ENCODE data around the gene RBM25.
A peak's percentile ranks its signal among the peaks of the same experiment; 100 is the strongest.
"Not testable (repeated sequence)": the region's sequence is repeated elsewhere in the genome, so short reads cannot be mapped to it uniquely, and the experiment has no call there.

The RBM25 gene

GRCh38 chr14:73058224-73058921 is at the start of gene RBM25:
RBM25 (plus strand) TSS chr14:73058534; CDS start chr14:73071642, 13,108 bp downstream.
- peak; percentile 97 for DNase-seq (ENCODE audit: low spot score)

GRCh38 chr14:73011189-73011588 is 47.1 kb upstream of the RBM25 start:
- DNase-seq (ENCODE audit: low spot score): not testable (repeated sequence)

- DNase-seq (ENCODE audit: low spot score): peak; percentile 6
Observed at GRCh38 chr14:73014105-73014504, 44.2 kb upstream of the RBM25 start.

GRCh38 chr14:73015552-73015951 is 42.8 kb upstream of the RBM25 start:
- DNase-seq (ENCODE audit: low spot score): not testable (repeated sequence)

- DNase-seq (ENCODE audit: low spot score): not testable (repeated sequence)
Observed at GRCh38 chr14:73016011-73016410, 42.3 kb upstream of the RBM25 start.

GRCh38 chr14:73022051-73022450 is 36.3 kb upstream of the RBM25 start:
- DNase-seq (ENCODE audit: low spot score): no peak

- DNase-seq (ENCODE audit: low spot score): peak; percentile 49
Observed at GRCh38 chr14:73025544-73025943, 32.8 kb upstream of the RBM25 start.

- peak; percentile 63 for DNase-seq (ENCODE audit: low spot score)
Observed at GRCh38 chr14:73026243-73026844, 32.0 kb upstream of the RBM25 start.

GRCh38 chr14:73026845-73027542 is 31.3 kb upstream of the RBM25 start, which contains the start of gene ZFYVE1:
ZFYVE1 (minus strand) TSS chr14:73027106; CDS start chr14:73024508, 2,598 bp downstream.
- DNase-seq (ENCODE audit: low spot score): peak; percentile 93

GRCh38 chr14:73027546-73027945 is 30.8 kb upstream of the RBM25 start:
- DNase-seq (ENCODE audit: low spot score): no peak

GRCh38 chr14:73027984-73028383 is 30.4 kb upstream of the RBM25 start:
- DNase-seq (ENCODE audit: low spot score): no peak

GRCh38 chr14:73036706-73037450 is 21.5 kb upstream of the RBM25 start:
- not testable (repeated sequence) for DNase-seq (ENCODE audit: low spot score)

GRCh38 chr14:73047808-73048207 is 10.5 kb upstream of the RBM25 start:
- DNase-seq (ENCODE audit: low spot score): no peak

GRCh38 chr14:73049428-73049827 is 8.9 kb upstream of the RBM25 start:
- DNase-seq (ENCODE audit: low spot score): no peak

- no peak for DNase-seq (ENCODE audit: low spot score)
Observed at GRCh38 chr14:73055251-73055650, 3.1 kb upstream of the RBM25 start.

- no peak for DNase-seq (ENCODE audit: low spot score)
Observed at GRCh38 chr14:73057944-73058223, 450 bp upstream of the RBM25 start.

- no peak for DNase-seq (ENCODE audit: low spot score)
Observed at GRCh38 chr14:73058922-73059673, 764 bp downstream of the RBM25 start.

GRCh38 chr14:73069585-73069984 is 11.3 kb downstream of the RBM25 start:
- DNase-seq (ENCODE audit: low spot score): no peak

GRCh38 chr14:73091044-73091443 is 32.7 kb downstream of the RBM25 start:
- DNase-seq (ENCODE audit: low spot score): no peak

- no peak for DNase-seq (ENCODE audit: low spot score)
Observed at GRCh38 chr14:73097421-73097820, 39.1 kb downstream of the RBM25 start.

- DNase-seq (ENCODE audit: low spot score): no peak
Observed at GRCh38 chr14:73100334-73100733, 42.0 kb downstream of the RBM25 start.

Measured in hematopoietic multipotent progenitor cell treated with erythropoietin and hydrocortisone succinate and interleukin-3 and kit ligand, for 17 days (in vitro differentiated cells).